K562 (cell line): ENCODE measurements around the gene MGST3. TPM values are rescaled to one million over a fixed set of nuclear protein-coding genes. Genes with fewer than 3 reads are reported as not detected.

Experiments
- BCL6 ChIP-seq: fragments of 250-450 bp; sonication (Bioruptor Pico); IDR thresholded peaks from 2 replicates; pipeline ENCODE4 v1.4.0; 2020
- CREB1 ChIP-seq, 2 experiments: sonication (generic) in 1 of 2; formaldehyde crosslinking in 1 of 2; IDR thresholded peaks; 2 replicates each; pipeline versions ENCODE4 v1.6.1 to v1.8.0; 2012 to 2022; ENCODE audit warnings: inconsistent platforms in 1 of 2, mild to moderate bottlenecking in 1 of 2, missing genetic modification reagents in 1 of 2, moderate library complexity in 1 of 2
- ESRRB ChIP-seq: fragments of 250-450 bp; sonication (Bioruptor Pico); IDR thresholded peaks from 2 replicates; pipeline ENCODE4 v1.5.0; 2020; ENCODE audit warnings: mild to moderate bottlenecking, moderate library complexity, borderline replicate concordance
- FOSL1 ChIP-seq: fragments of 200-800 bp; sonication (Bioruptor generic); conservative IDR thresholded peaks from 2 replicates; pipeline ENCODE4 v1.6.1; 2016; ENCODE audit warnings: missing genetic modification characterization, missing compliant biosample characterization
- FOXK2 ChIP-seq, 2 experiments: fragments of 450-650 bp; IDR thresholded peaks in 1 of 2; conservative IDR thresholded peaks in 1 of 2; 2 replicates each; pipeline ENCODE4 v1.6.1; 2016; ENCODE audit warnings: low read depth in 2 of 2, mild to moderate bottlenecking in 1 of 2
- KAT2B ChIP-seq: IDR thresholded peaks from one replicate; pipeline ENCODE4 v1.6.1; 2012; ENCODE audit warnings: low read depth, mild to moderate bottlenecking, control low read depth, inconsistent platforms, low read length, moderate library complexity
- KAT7 ChIP-seq: sonication (generic); formaldehyde crosslinking; IDR thresholded peaks from 2 replicates; pipeline ENCODE4 v1.8.0; 2022; ENCODE audit warnings: missing genetic modification reagents, mild to moderate bottlenecking, borderline replicate concordance
- KLF16 ChIP-seq: IDR thresholded peaks from 2 replicates; pipeline ENCODE4 v1.6.1; 2016; ENCODE audit warnings: antibody characterized with exemption
- MED1 ChIP-seq: sonication (generic); formaldehyde crosslinking; IDR thresholded peaks from 2 replicates; pipeline ENCODE4 v1.8.1; 2023; ENCODE audit warnings: missing genetic modification reagents, borderline replicate concordance
- MTA1 ChIP-seq: fragments of 450-650 bp; IDR thresholded peaks from 2 replicates; pipeline ENCODE4 v1.6.1; 2017; ENCODE audit warnings: borderline replicate concordance
- MXI1 ChIP-seq: IDR thresholded peaks from 2 replicates; pipeline ENCODE4 v1.6.1; 2011; ENCODE audit warnings: low read depth, mild to moderate bottlenecking, improper control_type of control experiment, low read length
- NCOA1 ChIP-seq: fragments of 450-650 bp; IDR thresholded peaks from 2 replicates; pipeline ENCODE4 v1.6.1; 2016; ENCODE audit warnings: low read depth
- PBX2 ChIP-seq, 2 experiments: IDR thresholded peaks in 1 of 2; conservative IDR thresholded peaks in 1 of 2; 2 replicates each; pipeline ENCODE4 v1.6.1; 2016; ENCODE audit warnings: low read depth in 2 of 2, mild to moderate bottlenecking in 1 of 2, missing compliant biosample characterization in 1 of 2, missing genetic modification characterization in 1 of 2, moderate library complexity in 1 of 2
- POLR3A ChIP-seq: IDR thresholded peaks from 2 replicates; pipeline ENCODE4 v1.6.1; 2011; ENCODE audit warnings: borderline replicate concordance, mild to moderate bottlenecking, moderate library complexity; ENCODE audit not compliant: insufficient read length, insufficient read depth; ENCODE audit errors: extremely low read depth
- PREB ChIP-seq: sonication (generic); formaldehyde crosslinking; IDR thresholded peaks from 2 replicates; pipeline ENCODE4 v1.8.1; 2023; ENCODE audit warnings: mild to moderate bottlenecking, missing genetic modification reagents
- RBBP5 ChIP-seq: fragments of 200-600 bp; sonication (generic); IDR thresholded peaks from 2 replicates; pipeline ENCODE4 v1.6.1; 2012; ENCODE audit warnings: borderline replicate concordance, mild to moderate bottlenecking, low read length, control low read depth, inconsistent platforms; ENCODE audit not compliant: insufficient read depth, poor library complexity, severe bottlenecking
- SAFB ChIP-seq: fragments of 200-400 bp; formaldehyde crosslinking; IDR thresholded peaks from 2 replicates; pipeline ENCODE4 v1.6.1; 2017; ENCODE audit warnings: low read depth, low read length, borderline replicate concordance
- YBX1 ChIP-seq: fragments of 450-650 bp; IDR thresholded peaks from 2 replicates; pipeline ENCODE4 v1.7.1; 2016; ENCODE audit warnings: mild to moderate bottlenecking
- ZBTB26 ChIP-seq: fragments of 450-650 bp; formaldehyde crosslinking; IDR thresholded peaks from 2 replicates; pipeline ENCODE4 v1.4.0; 2022; ENCODE audit warnings: missing genetic modification characterization
- ZBTB9 ChIP-seq: fragments of 450-650 bp; formaldehyde crosslinking; IDR thresholded peaks from 2 replicates; pipeline ENCODE4 v1.4.0; 2020; ENCODE audit warnings: mild to moderate bottlenecking, moderate library complexity
- ZNF77 ChIP-seq: fragments of 250-450 bp; sonication (Bioruptor Pico); IDR thresholded peaks from 2 replicates; pipeline ENCODE4 v1.5.0; 2020
- polyA plus RNA-seq, 8 experiments: library from polyadenylated mRNA; depleted of rRNA in 4 of 8; stranded (reverse) in 5 of 8; unstranded in 3 of 8; fragments of >200 nt; fragmentation: Nextera tagmentation in 2 of 8; fragmentation: Illumina TruSeq in 1 of 8; extraction: Ambion mirVana in 2 of 8; extraction: Trizol in 1 of 8; gene quantifications; 2 replicates each; pipeline versions ENCODE4 v1.2.1 to v1.2.3, GENCODE V29; 2011 to 2014; ENCODE audit warnings: inconsistent platforms in 1 of 8, missing spikeins in 1 of 8
- total RNA-seq, 7 experiments: library from RNA; depleted of rRNA in 6 of 7; stranded (reverse); fragments of >200 nt in 6 of 7; fragmentation: Illumina TruSeq in 2 of 7; extraction: Trizol in 2 of 7; gene quantifications; 2 replicates each; pipeline versions ENCODE4 v1.2.1 to v1.2.3, GENCODE V29; 2011 to 2021; ENCODE audit warnings: low replicate concordance in 1 of 7

The MGST3 gene
- total and polyA plus RNA-seq, 9 of the 15 experiments (the other 6 are each of a cell fraction or from before 2014, with no cell fraction given), result 70.7 to 287 (median 105) TPM

GRCh38 chr1:165597883-165598675 lies 33.0 kb upstream of the MGST3 start (continued):
- peak; percentile 81; the same call in 1 of the 2 replicates for TF ChIP-seq PREB (CRISPR knock-in tag)
- no peak for TF ChIP-seq PBX2 (CRISPR knock-in tag; IDR thresholded peaks at IDR 0.05; ENCODE audit: low read depth)
- TF ChIP-seq PBX2 (tag; conservative IDR thresholded peaks at IDR 0.05; ENCODE audit: low read depth), result no peak
- no peak for TF ChIP-seq MED1 (CRISPR knock-in tag)
- TF ChIP-seq POLR3A, result no peak
- no peak for TF ChIP-seq BCL6 (CRISPR knock-in tag)
- 0 out of 2 replicates have a peak, but pooled peaks have one; percentile 41 for TF ChIP-seq KAT7 (CRISPR knock-in tag)
- TF ChIP-seq FOSL1 (tag), result peak; percentile 48
- no peak for TF ChIP-seq ZBTB9 (CRISPR knock-in tag)
- TF ChIP-seq KAT2B, result no peak
- peak; percentile 95 for TF ChIP-seq MXI1
- no peak for TF ChIP-seq KLF16
- peak; percentile 21 for TF ChIP-seq RBBP5
- TF ChIP-seq YBX1, result no peak
- TF ChIP-seq SAFB, result peak; percentile 41; the same call in 1 of the 2 replicates
- TF ChIP-seq FOXK2 (conservative IDR thresholded peaks at IDR 0.05 in 1 of 2, IDR thresholded peaks at IDR 0.05 in 1 of 2; ENCODE audit: low read depth in 2 of 2), result peak; percentile 39 to 90; a peak in 3 of 4 replicates
- TF ChIP-seq ZBTB26 (CRISPR knock-in tag), result no peak
- no peak for TF ChIP-seq ESRRB (CRISPR knock-in tag)
- no peak; the same call in 1 of the 2 replicates for TF ChIP-seq NCOA1
- TF ChIP-seq MTA1, result 0 out of 2 replicates have a peak, but pooled peaks have one; percentile 37
- 0 out of 2 replicates have a peak, but pooled peaks have one; percentile 25 for TF ChIP-seq CREB1 (IDR thresholded peaks at IDR 0.05)
- peak; percentile 79 for TF ChIP-seq CREB1 (CRISPR knock-in tag; IDR thresholded peaks at IDR 0.05)
- TF ChIP-seq ZNF77, result no peak
